HEK293 (cell line): ENCODE measurements around the gene PLEKHF1.

Experiments
- CTCF ChIP-seq: fragments of 450-650 bp; formaldehyde crosslinking; IDR thresholded peaks from 2 replicates; pipeline ENCODE4 v1.5.1; 2016; ENCODE audit warnings: missing biosample characterization, missing genetic modification characterization
- ELK4 ChIP-seq: IDR thresholded peaks from 2 replicates; pipeline ENCODE4 v1.6.1; 2011; ENCODE audit warnings: mild to moderate bottlenecking, low read depth, low read length, borderline replicate concordance
- GLI4 ChIP-seq: fragments of 450-650 bp; formaldehyde crosslinking; IDR thresholded peaks from 2 replicates; pipeline ENCODE4 v1.5.1; 2016; ENCODE audit warnings: missing biosample characterization, missing genetic modification characterization
- HOXD13 ChIP-seq: sonication (generic); formaldehyde crosslinking; IDR thresholded peaks from 2 replicates; pipeline ENCODE4 v1.8.0; 2022; ENCODE audit warnings: missing genetic modification reagents, borderline replicate concordance
- KLF1 ChIP-seq: fragments of 450-650 bp; formaldehyde crosslinking; IDR thresholded peaks from 2 replicates; pipeline ENCODE4 v1.5.1; 2016; ENCODE audit warnings: missing biosample characterization, missing genetic modification characterization
- KLF10 ChIP-seq: fragments of 450-650 bp; IDR thresholded peaks from 2 replicates; pipeline ENCODE4 v1.5.1; 2018; ENCODE audit warnings: missing biosample characterization, mild to moderate bottlenecking, missing genetic modification characterization
- KLF7 ChIP-seq: fragments of 450-650 bp; formaldehyde crosslinking; IDR thresholded peaks from 2 replicates; pipeline ENCODE4 v1.5.1; 2016; ENCODE audit warnings: missing biosample characterization, missing genetic modification characterization, borderline replicate concordance
- MEIS1 ChIP-seq: sonication (generic); formaldehyde crosslinking; IDR thresholded peaks from 2 replicates; pipeline ENCODE4 v1.8.1; 2022; ENCODE audit warnings: missing genetic modification reagents, mild to moderate bottlenecking, borderline replicate concordance
- OSR2 ChIP-seq: fragments of 450-650 bp; formaldehyde crosslinking; IDR thresholded peaks from 2 replicates; pipeline ENCODE4 v1.5.1; 2016; ENCODE audit warnings: missing biosample characterization, missing genetic modification characterization
- REST ChIP-seq: fragments of 450-650 bp; formaldehyde crosslinking; IDR thresholded peaks from 2 replicates; pipeline ENCODE4 v1.5.1; 2016; ENCODE audit warnings: missing biosample characterization, missing genetic modification characterization
- SCRT1 ChIP-seq: fragments of 450-650 bp; formaldehyde crosslinking; IDR thresholded peaks from 2 replicates; pipeline ENCODE4 v1.5.1; 2016; ENCODE audit warnings: missing biosample characterization, missing genetic modification characterization, borderline replicate concordance
- ZBTB1 ChIP-seq: fragments of 450-650 bp; formaldehyde crosslinking; IDR thresholded peaks from 2 replicates; pipeline ENCODE4 v1.5.1; 2016; ENCODE audit warnings: missing biosample characterization, missing genetic modification characterization
- ZBTB11 ChIP-seq: fragments of 450-650 bp; formaldehyde crosslinking; conservative IDR thresholded peaks from 2 replicates; pipeline ENCODE4 v1.5.1; 2016; ENCODE audit warnings: low read depth, missing biosample characterization, missing genetic modification characterization
- ZBTB48 ChIP-seq: fragments of 450-650 bp; formaldehyde crosslinking; IDR thresholded peaks from 2 replicates; pipeline ENCODE4 v1.5.1; 2016; ENCODE audit warnings: missing biosample characterization, missing genetic modification characterization
- ZNF2 ChIP-seq: fragments of 450-650 bp; formaldehyde crosslinking; IDR thresholded peaks from 2 replicates; pipeline ENCODE4 v1.5.1; 2016; ENCODE audit warnings: missing biosample characterization, missing genetic modification characterization
- ZNF24 ChIP-seq: fragments of 450-650 bp; formaldehyde crosslinking; IDR thresholded peaks from 2 replicates; pipeline ENCODE4 v1.5.1; 2016; ENCODE audit warnings: missing biosample characterization, missing genetic modification characterization
- ZNF341 ChIP-seq: fragments of 450-650 bp; formaldehyde crosslinking; IDR thresholded peaks from 2 replicates; pipeline ENCODE4; 2016; ENCODE audit warnings: low read depth, missing biosample characterization, missing genetic modification characterization
- ZNF350 ChIP-seq: fragments of 450-650 bp; formaldehyde crosslinking; IDR thresholded peaks from 2 replicates; pipeline ENCODE4 v1.5.0; 2017; ENCODE audit warnings: missing biosample characterization, mild to moderate bottlenecking, missing genetic modification characterization
- ZNF473 ChIP-seq: fragments of 450-650 bp; formaldehyde crosslinking; IDR thresholded peaks from 2 replicates; pipeline ENCODE4 v1.5.1; 2017; ENCODE audit warnings: missing biosample characterization, missing genetic modification characterization
- ZNF585B ChIP-seq: fragments of 450-650 bp; formaldehyde crosslinking; IDR thresholded peaks from 2 replicates; pipeline ENCODE4 v1.5.1; 2016; ENCODE audit warnings: missing biosample characterization, missing genetic modification characterization
- ZNF600 ChIP-seq: fragments of 450-650 bp; formaldehyde crosslinking; IDR thresholded peaks from 2 replicates; pipeline ENCODE4 v1.5.1; 2016; ENCODE audit warnings: missing biosample characterization, missing genetic modification characterization
- ZNF624 ChIP-seq: fragments of 450-650 bp; formaldehyde crosslinking; IDR thresholded peaks from 2 replicates; pipeline ENCODE4 v1.5.1; 2017; ENCODE audit warnings: missing biosample characterization, missing genetic modification characterization
- ZNF639 ChIP-seq: fragments of 450-650 bp; formaldehyde crosslinking; IDR thresholded peaks from 2 replicates; pipeline ENCODE4 v1.5.1; 2016; ENCODE audit warnings: missing biosample characterization, missing genetic modification characterization
- ZNF645 ChIP-seq: fragments of 450-650 bp; formaldehyde crosslinking; IDR thresholded peaks from 2 replicates; pipeline ENCODE4; 2016; ENCODE audit warnings: missing biosample characterization, missing genetic modification characterization
- ZNF777 ChIP-seq: fragments of 450-650 bp; formaldehyde crosslinking; IDR thresholded peaks from 2 replicates; pipeline ENCODE4 v1.5.1; 2017; ENCODE audit warnings: missing biosample characterization, missing genetic modification characterization, borderline replicate concordance
- ZSCAN4 ChIP-seq: fragments of 450-650 bp; formaldehyde crosslinking; IDR thresholded peaks from 2 replicates; pipeline ENCODE4 v1.5.1; 2017; ENCODE audit warnings: missing biosample characterization, missing genetic modification characterization

PLEKHF1 gene

GRCh38 chr19:29665215-29665825 lies at the start of gene PLEKHF1 (continued):
- TF ChIP-seq ZBTB1 (no peak), ZNF473 (tag by site-specific recombination) (no peak), SCRT1 (tag by site-specific recombination) (no peak), KLF1 (tag by site-specific recombination) (no peak; the same call in 1 of the 2 replicates), GLI4 (0 out of 2 replicates have a peak, but pooled peaks have one; percentile 28), KLF10 (tag by site-specific recombination) (peak; percentile 93), ZNF24 (tag by site-specific recombination) (no peak), KLF7 (tag by site-specific recombination) (0 out of 2 replicates have a peak, but pooled peaks have one; percentile 29), OSR2 (tag by site-specific recombination) (peak; percentile 40; the same call in 1 of the 2 replicates), ZNF600 (tag by site-specific recombination) (peak; percentile 76; the same call in 1 of the 2 replicates), ZNF2 (tag by site-specific recombination) (no peak), ZSCAN4 (tag by site-specific recombination) (no peak), ZNF585B (0 out of 2 replicates have a peak, but pooled peaks have one; percentile 4), ZBTB48 (tag by site-specific recombination) (no peak), ZNF639 (no peak), ZNF341 (tag by site-specific recombination) (0 out of 2 replicates have a peak, but pooled peaks have one; percentile 6), ZNF624 (tag by site-specific recombination) (no peak), MEIS1 (CRISPR knock-in tag) (no peak), ZNF350 (tag by site-specific recombination) (no peak), CTCF (tag by site-specific recombination) (peak; percentile 61; the same call in 1 of the 2 replicates), ELK4 (no peak), REST (tag by site-specific recombination) (peak; percentile 46), ZNF645 (no peak), ZNF777 (tag by site-specific recombination) (peak; percentile 59; the same call in 1 of the 2 replicates), HOXD13 (CRISPR knock-in tag) (no peak), ZBTB11 (tag by site-specific recombination) (no peak; the same call in 1 of the 2 replicates)
